ENCODE data around the gene OBSCN. TPM values are rescaled to one million over a fixed set of nuclear protein-coding genes. Genes with fewer than 3 reads are reported as not detected.

Gene OBSCN
- total RNA-seq, 1 donor from 2014 or later, result 20.6 TPM

DNA sequence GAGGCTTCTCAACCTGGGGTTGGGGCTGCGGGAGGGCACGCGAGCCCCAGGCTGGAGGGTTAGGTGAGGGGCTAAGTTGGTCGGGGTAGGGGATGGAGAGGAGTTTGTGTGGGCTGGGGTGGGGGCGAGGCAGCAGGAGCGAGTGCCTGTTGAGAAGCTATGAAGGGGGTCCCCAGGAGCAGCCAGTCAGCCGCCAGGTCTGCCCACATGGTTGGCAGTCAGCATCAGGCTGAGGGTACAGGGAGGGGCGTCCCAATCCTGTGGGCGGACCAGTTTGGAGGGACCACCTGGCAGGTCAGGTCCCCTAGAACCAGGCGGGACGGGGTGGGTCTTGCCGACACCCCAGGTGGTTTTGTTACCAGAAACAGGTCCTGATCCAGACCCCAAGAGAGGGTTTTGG lies 209.2 kb downstream of the OBSCN start:
- TF ChIP-seq, protein P1, sequence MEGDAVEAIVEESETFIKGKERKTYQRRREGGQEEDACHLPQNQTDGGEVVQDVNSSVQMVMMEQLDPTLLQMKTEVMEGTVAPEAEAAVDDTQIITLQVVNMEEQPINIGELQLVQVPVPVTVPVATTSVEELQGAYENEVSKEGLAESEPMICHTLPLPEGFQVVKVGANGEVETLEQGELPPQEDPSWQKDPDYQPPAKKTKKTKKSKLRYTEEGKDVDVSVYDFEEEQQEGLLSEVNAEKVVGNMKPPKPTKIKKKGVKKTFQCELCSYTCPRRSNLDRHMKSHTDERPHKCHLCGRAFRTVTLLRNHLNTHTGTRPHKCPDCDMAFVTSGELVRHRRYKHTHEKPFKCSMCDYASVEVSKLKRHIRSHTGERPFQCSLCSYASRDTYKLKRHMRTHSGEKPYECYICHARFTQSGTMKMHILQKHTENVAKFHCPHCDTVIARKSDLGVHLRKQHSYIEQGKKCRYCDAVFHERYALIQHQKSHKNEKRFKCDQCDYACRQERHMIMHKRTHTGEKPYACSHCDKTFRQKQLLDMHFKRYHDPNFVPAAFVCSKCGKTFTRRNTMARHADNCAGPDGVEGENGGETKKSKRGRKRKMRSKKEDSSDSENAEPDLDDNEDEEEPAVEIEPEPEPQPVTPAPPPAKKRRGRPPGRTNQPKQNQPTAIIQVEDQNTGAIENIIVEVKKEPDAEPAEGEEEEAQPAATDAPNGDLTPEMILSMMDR (conservative IDR thresholded peaks at IDR 0.05; ENCODE audit: low read depth, low read length), result no peak
- H3K4me3 ChIP-seq (ENCODE audit: low read depth, low read length), result no peak overlapping the region
- DNase-seq (ENCODE audit: low read depth), result no peak

DNA sequence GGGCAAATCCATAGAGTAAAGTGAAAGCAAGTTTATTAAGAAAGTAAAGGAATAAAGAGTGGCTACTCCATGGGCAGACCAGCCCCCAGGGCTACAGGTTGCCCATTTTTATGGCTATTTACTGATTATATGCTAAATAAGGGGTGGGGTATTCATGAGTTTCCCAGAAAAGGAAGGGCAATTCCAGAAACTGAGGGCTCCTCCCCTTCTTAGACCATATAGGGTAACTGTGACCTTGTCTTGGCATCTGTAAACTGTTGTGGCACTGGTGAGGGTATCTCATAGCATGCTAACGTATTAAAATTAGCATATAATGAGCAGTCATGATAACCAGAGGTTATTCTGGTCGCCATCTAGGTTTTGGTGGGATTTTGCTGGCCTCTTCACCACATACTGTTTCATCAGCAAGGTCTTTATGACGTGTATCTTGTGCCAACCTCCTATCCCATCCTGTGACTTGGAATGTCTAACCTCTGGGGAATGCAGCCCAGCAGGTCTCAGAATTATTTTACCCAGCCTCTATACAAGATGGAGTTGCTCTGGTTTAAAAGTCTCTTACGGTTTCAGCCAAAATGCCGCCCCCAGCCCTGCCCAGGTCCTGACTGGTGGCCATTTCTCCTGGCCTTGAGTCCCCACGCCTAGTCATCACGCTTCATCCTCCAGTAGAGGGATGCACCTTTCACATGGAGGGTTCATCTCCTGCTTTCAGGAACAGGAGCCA lies 209.8 kb downstream of the OBSCN start:
- TF ChIP-seq, protein P1 (conservative IDR thresholded peaks at IDR 0.05; ENCODE audit: low read depth, low read length), result no peak
- DNase-seq (ENCODE audit: low read depth), result no peak
- H3K4me3 ChIP-seq (ENCODE audit: low read depth, low read length), result no peak overlapping the region

DNA sequence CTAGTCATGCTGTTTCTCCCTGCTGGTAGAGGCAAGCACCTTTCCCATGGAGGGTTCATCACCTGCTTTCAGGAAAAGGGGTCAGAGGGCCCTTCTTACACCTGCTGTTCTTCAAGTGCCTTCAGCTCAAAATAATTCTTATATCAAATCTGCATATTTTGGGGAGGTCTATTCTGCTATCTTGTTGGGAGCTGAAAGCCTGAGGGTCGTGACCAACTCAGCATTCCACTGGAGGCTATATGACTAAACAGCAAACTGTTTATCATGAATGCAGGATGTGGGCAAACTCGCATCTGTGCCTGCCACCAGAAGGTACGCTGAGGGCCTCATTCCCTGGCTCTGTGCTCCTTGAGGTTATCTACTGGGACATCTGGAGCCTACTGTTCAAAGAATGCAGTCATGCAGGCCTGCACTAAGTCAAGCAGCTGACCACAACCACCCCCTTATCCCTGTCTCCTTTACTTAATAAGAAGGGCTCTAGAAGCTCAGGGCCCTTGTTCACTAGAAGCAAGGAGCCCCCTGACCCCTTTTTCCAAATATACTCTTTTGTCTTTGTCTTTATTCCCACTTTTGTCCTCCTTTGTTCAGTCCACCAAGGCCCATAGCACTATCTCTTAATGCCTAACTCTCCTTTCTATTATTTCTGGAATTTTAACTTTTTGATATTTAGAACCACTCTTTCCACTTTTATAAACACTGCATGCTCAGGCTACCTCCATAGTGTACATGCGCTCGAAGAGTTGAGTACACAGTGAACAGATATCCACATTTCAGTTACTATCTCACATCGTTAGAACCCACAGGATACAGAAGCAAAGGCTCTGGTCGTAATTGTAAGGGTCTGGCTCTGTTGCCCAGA lies 213.4 kb downstream of the OBSCN start:
- no peak overlapping the region for H3K4me3 ChIP-seq (ENCODE audit: low read depth, low read length)
- TF ChIP-seq, protein P1 (conservative IDR thresholded peaks at IDR 0.05; ENCODE audit: low read depth, low read length), result no peak
- no peak for DNase-seq (ENCODE audit: low read depth)

- no peak for DNase-seq (ENCODE audit: low read depth)
- H3K4me3 ChIP-seq (ENCODE audit: low read depth, low read length), result no peak overlapping the region
- TF ChIP-seq, protein P1 (conservative IDR thresholded peaks at IDR 0.05; ENCODE audit: low read depth, low read length), result no peak
These were observed 215.7 kb downstream of the OBSCN start for GRCh38 chr1:228423404-228424053.

DNA sequence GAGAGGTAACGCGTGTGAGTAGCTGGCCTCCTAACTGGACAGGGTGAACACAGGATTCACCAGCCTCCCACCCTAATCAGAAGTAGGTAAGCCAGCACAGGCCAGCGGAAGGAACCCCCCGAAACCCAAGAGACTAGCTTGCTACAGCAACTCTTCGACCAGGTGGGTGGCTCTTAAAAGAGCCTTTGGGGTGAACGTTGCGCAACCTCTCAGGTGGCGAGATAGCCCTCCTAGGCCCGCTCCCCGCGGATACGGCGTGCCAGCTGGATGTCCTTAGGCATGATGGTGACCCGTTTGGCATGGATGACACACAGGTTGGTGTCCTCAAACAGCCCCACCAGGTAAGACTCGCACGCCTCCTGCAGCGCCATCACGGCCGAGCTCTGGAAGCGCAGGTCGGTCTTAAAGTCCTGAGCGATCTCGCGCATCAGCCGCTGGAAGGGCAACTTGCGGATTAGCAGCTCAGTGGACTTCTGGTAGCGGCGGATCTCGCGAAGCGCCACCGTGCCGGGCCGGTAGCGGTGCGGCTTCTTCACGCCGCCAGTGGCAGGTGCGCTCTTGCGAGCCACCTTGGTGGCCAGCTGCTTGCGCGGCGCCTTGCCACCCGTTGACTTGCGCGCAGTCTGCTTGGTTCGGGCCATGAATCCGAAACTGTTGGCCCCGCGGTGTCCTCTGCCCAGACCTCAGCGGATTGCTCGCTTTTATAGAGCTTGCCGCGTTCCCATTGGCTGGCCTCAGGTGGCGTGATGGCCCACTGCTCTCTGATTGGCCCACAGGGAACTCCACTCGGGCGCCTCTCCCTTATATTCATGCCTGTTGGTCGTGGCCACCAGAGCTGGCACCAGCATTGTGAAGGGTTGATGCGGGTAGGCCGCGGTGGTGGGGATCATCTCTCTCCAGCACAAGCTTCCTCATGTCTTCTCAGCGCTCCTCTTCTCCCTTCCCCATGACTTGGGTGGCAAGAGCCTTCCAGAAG lies 217.1 kb downstream of the OBSCN start:
- no peak for DNase-seq (ENCODE audit: low read depth)
- no peak overlapping the region for H3K4me3 ChIP-seq (ENCODE audit: low read depth, low read length)
- TF ChIP-seq, protein P1 (conservative IDR thresholded peaks at IDR 0.05; ENCODE audit: low read depth, low read length), result no peak

DNA sequence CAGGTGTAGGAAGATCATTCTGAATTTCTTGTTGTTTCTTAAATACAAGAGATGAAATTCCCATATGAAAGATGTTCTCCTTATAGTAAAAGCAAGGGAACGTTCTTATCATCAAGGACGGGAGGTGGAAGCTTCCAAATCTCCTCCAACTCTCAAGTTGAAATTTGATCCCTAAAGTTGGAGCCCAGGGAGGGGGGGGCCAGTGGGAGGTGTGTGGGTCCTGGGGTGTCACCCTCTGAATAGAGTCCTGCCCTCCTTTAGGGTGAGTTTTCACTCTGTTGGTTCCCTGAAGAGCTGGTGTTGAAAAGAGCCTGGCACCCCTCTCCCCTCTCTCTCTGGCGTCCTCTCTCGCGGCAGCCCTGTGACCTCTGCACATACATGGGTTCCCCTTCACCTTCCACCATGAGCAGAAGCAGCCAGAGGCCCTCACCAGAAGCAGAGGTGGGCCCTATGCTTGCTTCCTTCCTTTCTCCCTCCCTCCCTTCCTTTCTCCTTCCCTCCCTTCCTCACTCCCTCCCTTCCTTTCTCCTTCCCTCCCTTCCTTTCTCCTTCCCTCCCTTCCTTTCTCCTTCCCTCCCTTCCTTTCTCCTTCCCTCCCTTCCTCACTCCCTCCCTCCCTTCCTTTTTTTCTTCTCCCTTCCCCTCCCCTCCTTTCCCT lies 218.8 kb downstream of the OBSCN start:
- TF ChIP-seq, protein P1 (conservative IDR thresholded peaks at IDR 0.05; ENCODE audit: low read depth, low read length), result no peak
- no peak overlapping the region for H3K4me3 ChIP-seq (ENCODE audit: low read depth, low read length)
- DNase-seq (ENCODE audit: low read depth), result no peak

Data from epithelial cell of proximal tubule (primary cell).